K562 (cell line): ENCODE data around the gene CLNK.

Experiments used
- MTA2 ChIP-seq: fragments of 450-650 bp; IDR thresholded peaks from 2 replicates; pipeline ENCODE4 v1.6.1; 2016; ENCODE audit warnings: low read depth
- POLR2A ChIP-seq: fragments of 450-650 bp; conservative IDR thresholded peaks from 2 replicates; pipeline ENCODE4 v1.6.1; 2016
- ZNF165 ChIP-seq: fragments of 250-450 bp; sonication (Bioruptor Pico); IDR thresholded peaks from 2 replicates; pipeline ENCODE4 v1.4.0; 2020; ENCODE audit warnings: borderline replicate concordance
- TF ChIP-seq, protein P1 (sequence below), 3 experiments: IDR thresholded peaks in 2 of 3; conservative IDR thresholded peaks in 1 of 3; 2 replicates each; pipeline ENCODE4 v1.5.1; 2011 to 2012; ENCODE audit warnings: low read length in 3 of 3, mild to moderate bottlenecking in 3 of 3, control low read depth in 2 of 3, improper control_type of control experiment in 1 of 3, inconsistent platforms in 1 of 3, low read depth in 1 of 3, mixed read lengths in 1 of 3, moderate library complexity in 1 of 3; ENCODE audit not compliant: insufficient read depth in 2 of 3
- TF ChIP-seq, protein P2 (sequence below), 2 experiments: IDR thresholded peaks; 2 replicates each; pipeline ENCODE4 v1.6.1; 2011; ENCODE audit warnings: borderline replicate concordance in 1 of 2, control low read depth in 1 of 2, low read depth in 1 of 2, low read length in 1 of 2, mild to moderate bottlenecking in 1 of 2, mixed read lengths in 1 of 2, moderate library complexity in 1 of 2; ENCODE audit not compliant: insufficient read depth in 1 of 2, insufficient read length in 1 of 2, poor library complexity in 1 of 2, severe bottlenecking in 1 of 2; ENCODE audit errors: extremely low read depth in 1 of 2
- TF ChIP-seq, protein P3 (sequence below), 2 experiments: fragments of 450-650 bp; conservative IDR thresholded peaks; 2 replicates each; pipeline ENCODE4 v1.6.1; 2017; ENCODE audit warnings: mild to moderate bottlenecking in 2 of 2, moderate library complexity in 2 of 2

DNA sequence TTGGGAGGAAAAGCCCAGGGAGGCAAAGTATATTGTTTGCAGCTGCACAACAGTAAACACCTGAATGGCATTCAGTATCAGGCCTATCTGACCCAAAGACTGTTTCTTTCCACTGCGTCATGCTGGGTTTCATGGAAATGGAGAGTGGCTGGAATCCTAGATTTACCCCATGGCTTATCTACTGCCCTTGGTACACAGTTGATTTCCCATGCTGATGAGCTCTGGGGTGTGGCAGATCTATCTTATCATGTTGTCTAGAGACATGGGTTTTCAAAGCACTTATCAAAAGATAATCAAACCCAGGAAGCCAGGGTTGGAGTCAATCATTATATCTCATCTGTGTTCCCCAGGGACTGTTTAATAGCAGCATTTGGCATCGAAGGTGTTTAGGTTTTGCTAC is 72.1 kb downstream of the CLNK start:
- TF ChIP-seq, protein P1, sequence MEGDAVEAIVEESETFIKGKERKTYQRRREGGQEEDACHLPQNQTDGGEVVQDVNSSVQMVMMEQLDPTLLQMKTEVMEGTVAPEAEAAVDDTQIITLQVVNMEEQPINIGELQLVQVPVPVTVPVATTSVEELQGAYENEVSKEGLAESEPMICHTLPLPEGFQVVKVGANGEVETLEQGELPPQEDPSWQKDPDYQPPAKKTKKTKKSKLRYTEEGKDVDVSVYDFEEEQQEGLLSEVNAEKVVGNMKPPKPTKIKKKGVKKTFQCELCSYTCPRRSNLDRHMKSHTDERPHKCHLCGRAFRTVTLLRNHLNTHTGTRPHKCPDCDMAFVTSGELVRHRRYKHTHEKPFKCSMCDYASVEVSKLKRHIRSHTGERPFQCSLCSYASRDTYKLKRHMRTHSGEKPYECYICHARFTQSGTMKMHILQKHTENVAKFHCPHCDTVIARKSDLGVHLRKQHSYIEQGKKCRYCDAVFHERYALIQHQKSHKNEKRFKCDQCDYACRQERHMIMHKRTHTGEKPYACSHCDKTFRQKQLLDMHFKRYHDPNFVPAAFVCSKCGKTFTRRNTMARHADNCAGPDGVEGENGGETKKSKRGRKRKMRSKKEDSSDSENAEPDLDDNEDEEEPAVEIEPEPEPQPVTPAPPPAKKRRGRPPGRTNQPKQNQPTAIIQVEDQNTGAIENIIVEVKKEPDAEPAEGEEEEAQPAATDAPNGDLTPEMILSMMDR (IDR thresholded peaks at IDR 0.05 in 2 of 3, conservative IDR thresholded peaks at IDR 0.05 in 1 of 3; ENCODE audit: insufficient read depth in 2 of 3, low read depth in 1 of 3, low read length in 3 of 3), result no peak
- TF ChIP-seq, protein P2, sequence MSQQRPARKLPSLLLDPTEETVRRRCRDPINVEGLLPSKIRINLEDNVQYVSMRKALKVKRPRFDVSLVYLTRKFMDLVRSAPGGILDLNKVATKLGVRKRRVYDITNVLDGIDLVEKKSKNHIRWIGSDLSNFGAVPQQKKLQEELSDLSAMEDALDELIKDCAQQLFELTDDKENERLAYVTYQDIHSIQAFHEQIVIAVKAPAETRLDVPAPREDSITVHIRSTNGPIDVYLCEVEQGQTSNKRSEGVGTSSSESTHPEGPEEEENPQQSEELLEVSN (IDR thresholded peaks at IDR 0.05; ENCODE audit: borderline replicate concordance in 1 of 2, extremely low read depth in 1 of 2, insufficient read depth in 1 of 2, insufficient read length in 1 of 2, low read depth in 1 of 2, low read length in 1 of 2, poor library complexity in 1 of 2, severe bottlenecking in 1 of 2), result no peak
- TF ChIP-seq POLR2A, result no peak
- TF ChIP-seq ZNF165 (CRISPR knock-in tag), result no peak
- TF ChIP-seq MTA2, result no peak
- TF ChIP-seq, protein P3, sequence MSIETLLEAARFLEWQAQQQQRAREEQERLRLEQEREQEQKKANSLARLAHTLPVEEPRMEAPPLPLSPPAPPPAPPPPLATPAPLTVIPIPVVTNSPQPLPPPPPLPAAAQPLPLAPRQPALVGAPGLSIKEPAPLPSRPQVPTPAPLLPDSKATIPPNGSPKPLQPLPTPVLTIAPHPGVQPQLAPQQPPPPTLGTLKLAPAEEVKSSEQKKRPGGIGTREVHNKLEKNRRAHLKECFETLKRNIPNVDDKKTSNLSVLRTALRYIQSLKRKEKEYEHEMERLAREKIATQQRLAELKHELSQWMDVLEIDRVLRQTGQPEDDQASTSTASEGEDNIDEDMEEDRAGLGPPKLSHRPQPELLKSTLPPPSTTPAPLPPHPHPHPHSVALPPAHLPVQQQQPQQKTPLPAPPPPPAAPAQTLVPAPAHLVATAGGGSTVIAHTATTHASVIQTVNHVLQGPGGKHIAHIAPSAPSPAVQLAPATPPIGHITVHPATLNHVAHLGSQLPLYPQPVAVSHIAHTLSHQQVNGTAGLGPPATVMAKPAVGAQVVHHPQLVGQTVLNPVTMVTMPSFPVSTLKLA (conservative IDR thresholded peaks at IDR 0.05), result no peak
